ENCODE results near the gene COL19A1.
A peak's percentile ranks its signal among the peaks of the same experiment; 100 is the strongest.

COL19A1 gene

DNA sequence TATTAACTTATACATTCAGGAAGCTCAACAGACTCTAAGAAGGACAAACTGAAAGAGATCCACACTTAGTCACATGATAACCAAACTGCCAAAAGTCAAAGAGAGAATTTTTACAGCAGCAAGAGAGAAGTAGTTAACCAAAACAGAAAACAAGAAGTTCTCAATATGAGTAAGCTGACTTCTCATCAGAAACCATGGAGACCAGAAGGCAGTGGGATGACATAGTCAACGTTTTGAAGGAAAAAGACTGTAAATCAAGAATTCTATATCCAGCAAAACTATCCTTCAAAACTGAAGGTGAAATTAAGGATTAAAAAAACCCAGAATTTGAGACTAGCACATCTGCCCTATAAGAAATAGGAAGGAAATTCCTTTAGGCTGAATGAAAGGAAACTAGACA lies 60.4 kb downstream of the COL19A1 start:
- DNase-seq (ENCODE audit: low read depth): no peak
- TF ChIP-seq, protein P1, sequence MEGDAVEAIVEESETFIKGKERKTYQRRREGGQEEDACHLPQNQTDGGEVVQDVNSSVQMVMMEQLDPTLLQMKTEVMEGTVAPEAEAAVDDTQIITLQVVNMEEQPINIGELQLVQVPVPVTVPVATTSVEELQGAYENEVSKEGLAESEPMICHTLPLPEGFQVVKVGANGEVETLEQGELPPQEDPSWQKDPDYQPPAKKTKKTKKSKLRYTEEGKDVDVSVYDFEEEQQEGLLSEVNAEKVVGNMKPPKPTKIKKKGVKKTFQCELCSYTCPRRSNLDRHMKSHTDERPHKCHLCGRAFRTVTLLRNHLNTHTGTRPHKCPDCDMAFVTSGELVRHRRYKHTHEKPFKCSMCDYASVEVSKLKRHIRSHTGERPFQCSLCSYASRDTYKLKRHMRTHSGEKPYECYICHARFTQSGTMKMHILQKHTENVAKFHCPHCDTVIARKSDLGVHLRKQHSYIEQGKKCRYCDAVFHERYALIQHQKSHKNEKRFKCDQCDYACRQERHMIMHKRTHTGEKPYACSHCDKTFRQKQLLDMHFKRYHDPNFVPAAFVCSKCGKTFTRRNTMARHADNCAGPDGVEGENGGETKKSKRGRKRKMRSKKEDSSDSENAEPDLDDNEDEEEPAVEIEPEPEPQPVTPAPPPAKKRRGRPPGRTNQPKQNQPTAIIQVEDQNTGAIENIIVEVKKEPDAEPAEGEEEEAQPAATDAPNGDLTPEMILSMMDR (IDR thresholded peaks at IDR 0.05; ENCODE audit: insufficient read depth, low read depth, low read length, missing control alignments): no peak

DNA sequence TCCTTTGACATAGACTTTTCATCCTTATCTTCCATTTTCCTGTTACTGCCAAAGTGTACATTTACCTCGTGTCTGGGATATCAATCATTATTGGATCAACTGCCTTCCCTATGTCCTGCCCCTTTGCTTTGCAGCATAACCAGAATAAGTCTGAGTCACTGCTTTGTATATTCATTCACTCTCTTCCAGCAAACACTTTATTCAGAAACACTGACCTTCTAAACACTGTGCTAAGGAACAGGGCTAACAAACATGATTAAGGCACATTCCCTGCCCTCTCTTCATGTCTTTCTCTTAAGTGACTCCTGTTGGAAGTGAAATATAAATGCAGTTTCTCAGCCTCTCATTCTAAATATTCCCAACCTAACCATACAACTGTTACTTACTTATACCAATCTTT lies 66.9 kb downstream of the COL19A1 start:
- TF ChIP-seq, protein P1 (IDR thresholded peaks at IDR 0.05; ENCODE audit: insufficient read depth, low read depth, low read length, missing control alignments): no peak
- no peak overlapping the region for H3K4me3 ChIP-seq (ENCODE audit: low read length)
- DNase-seq (ENCODE audit: low read depth): peak; percentile 22

More for the DNA sequence above, 60.4 kb downstream of the COL19A1 start:
- no peak overlapping the region for H3K4me3 ChIP-seq (ENCODE audit: low read length)

DNA sequence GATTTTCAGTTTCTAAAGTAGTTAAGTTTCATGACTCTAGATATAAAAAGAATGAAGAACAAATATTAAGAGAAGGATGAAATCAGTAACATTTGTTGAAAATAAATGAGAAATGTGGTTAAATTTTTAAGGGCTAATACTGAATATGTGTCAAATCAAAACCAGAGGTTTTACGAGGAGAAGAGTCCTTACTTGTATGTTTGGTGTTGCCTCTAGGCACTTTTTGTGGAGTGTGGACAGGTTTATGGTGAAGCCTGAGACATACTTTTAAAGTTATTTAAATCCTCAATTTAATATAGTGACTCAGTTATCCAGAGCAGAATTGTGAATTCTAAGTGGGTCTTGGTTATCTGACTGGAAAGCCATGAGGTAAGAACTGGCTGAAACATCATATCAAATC lies 68.7 kb downstream of the COL19A1 start:
- H3K4me3 ChIP-seq (ENCODE audit: low read length): no peak overlapping the region
- TF ChIP-seq, protein P1 (IDR thresholded peaks at IDR 0.05; ENCODE audit: insufficient read depth, low read depth, low read length, missing control alignments): no peak
- no peak for DNase-seq (ENCODE audit: low read depth)

DNA sequence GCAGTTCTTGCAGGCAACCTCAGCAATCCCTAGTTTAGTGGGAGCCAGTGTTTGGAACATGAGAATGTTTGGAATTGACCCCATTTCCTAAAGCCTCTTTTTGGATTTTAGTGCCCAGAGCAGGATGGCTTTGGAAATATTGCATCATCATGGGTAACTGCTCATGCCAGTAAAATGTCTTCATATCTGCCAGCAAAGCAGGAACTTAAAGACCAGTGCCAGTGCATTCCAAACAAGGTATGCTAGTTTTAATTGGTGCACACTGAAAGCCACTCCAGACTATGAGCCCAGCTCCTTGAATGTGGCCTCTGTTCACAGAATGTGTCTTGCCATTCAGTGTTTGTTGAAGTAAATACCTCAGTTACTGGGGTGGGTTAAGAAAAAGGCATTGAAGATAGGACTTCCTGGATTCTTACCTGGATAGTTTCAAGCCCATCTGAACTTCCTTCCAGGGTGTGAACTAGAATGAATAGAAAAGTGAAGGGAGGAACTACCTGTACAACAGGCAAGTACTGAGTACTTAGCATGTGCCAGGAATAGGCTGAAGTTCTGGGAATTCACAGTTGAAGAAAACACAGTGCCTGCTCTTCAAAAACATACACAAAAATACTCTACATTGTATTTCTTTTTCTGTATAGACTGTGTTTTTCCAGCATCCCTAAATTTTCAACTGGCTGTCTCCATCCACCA lies 70.5 kb downstream of the COL19A1 start:
- H3K4me3 ChIP-seq (ENCODE audit: low read length): no peak overlapping the region
- TF ChIP-seq, protein P1 (IDR thresholded peaks at IDR 0.05; ENCODE audit: insufficient read depth, low read depth, low read length, missing control alignments): no peak
- peak; percentile 45 for DNase-seq (ENCODE audit: low read depth)

DNA sequence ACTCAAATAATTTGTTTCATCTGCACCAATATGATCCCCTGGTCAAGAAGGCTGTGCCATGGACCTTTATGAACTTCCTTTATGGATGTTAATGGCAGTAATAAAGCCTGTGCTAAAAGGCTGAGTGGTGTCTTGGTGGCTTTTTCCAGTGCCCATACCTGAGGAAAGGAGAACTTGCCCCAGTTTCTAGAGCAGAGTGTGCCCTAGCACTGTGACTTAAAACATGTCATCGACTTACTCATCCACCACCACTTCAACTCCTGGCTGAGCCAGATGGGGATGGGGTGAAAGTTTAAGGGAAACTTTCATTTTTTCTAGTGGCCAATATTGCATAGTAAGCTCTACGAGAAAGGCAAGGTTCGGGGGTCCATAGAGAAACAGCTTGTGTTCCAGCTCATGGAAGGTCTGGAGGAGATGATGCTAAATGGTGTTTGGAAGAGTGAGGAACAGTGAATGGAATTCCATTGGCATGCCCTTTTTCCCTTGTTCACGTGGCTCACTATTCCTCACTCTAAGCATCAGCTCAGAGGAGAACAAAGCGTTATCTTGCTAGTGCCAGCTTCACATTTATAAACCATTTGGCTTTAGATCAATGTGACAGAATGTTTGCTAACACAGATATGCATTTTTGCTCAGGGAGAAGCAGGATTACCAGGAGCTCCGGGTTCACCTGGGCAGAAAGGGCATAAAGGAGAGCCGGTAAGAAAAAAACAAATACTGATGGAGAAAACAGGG lies 71.2 kb downstream of the COL19A1 start:
- H3K4me3 ChIP-seq (ENCODE audit: low read length): no peak overlapping the region
- TF ChIP-seq, protein P1 (IDR thresholded peaks at IDR 0.05; ENCODE audit: insufficient read depth, low read depth, low read length, missing control alignments): no peak
- DNase-seq (ENCODE audit: low read depth): no peak

DNA sequence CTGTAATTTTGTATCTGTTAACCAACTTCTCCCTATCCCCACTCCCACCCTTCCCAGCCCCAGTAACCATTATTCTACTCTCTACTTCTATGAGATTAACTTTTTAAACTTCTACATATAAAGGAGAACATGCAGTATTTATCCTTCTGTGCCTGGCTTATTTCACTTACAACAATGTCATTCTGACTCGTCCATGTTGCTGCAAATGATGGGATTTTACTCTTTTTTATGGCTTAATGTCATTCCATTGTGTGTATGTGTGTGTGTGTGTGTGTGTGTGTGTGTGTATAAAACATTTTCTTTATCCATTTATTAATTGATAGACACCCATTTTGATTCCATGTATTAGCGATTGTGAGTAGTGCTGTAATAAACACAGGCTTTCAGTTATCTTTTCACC lies 76.1 kb downstream of the COL19A1 start:
- DNase-seq (ENCODE audit: low read depth): no peak
- no peak overlapping the region for H3K4me3 ChIP-seq (ENCODE audit: low read length)
- TF ChIP-seq, protein P1 (IDR thresholded peaks at IDR 0.05; ENCODE audit: insufficient read depth, low read depth, low read length, missing control alignments): no peak
